Measurements from ENCODE around the gene RAD9B.

DNA sequence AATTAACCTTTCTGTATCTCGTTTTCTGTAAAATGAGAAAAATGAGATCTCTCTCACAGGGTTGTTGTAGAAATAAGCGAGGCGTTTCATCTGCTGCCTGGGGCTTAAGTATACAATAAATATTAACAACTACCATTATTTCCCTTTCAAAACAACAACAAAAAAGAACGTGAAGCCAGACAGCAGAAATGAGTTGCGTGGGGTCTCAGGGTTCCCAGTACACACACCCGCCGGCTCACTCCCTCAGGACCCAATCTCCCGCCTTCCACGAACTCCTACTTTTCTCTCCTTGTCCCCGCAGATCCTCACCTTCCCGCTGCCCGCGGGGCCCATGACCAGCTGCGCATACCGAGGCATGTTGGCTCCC, 34.3 kb upstream of the RAD9B start:
- TF ChIP-seq ZNF274 (IDR thresholded peaks at IDR 0.05; ENCODE audit: borderline replicate concordance, low read depth, low read length), result no peak
- TF ChIP-seq HNRNPK (IDR thresholded peaks at IDR 0.05; ENCODE audit: low read depth, low read length, poor library complexity, severe bottlenecking), result no peak
- TF ChIP-seq TOE1 (IDR thresholded peaks at IDR 0.05; ENCODE audit: borderline replicate concordance), result no peak
- TF ChIP-seq TOE1 (CRISPR knock-in tag; IDR thresholded peaks at IDR 0.05; ENCODE audit: borderline replicate concordance, low read depth), result no peak
- no peak for TF ChIP-seq ZNF184 (CRISPR knock-in tag; IDR thresholded peaks at IDR 0.05)

All from K562 (cell line).